DOHH2 (cell line): ENCODE data around the gene ITGB5.

Experiments used
- H3F3A ChIP-seq: fragments of 200-600 bp; sonication (generic), shearing (Covaris generic); 2 replicates; pipeline ENCODE4 v1.6.0; 2016; ENCODE audit warnings: antibody characterized with exemption, mild to moderate bottlenecking; ENCODE audit not compliant: control insufficient read depth, insufficient read depth
- H3K27ac ChIP-seq: fragments of 200-600 bp; sonication (generic); 2 replicates; pipeline ENCODE4 v1.5.1; 2014; ENCODE audit warnings: low read depth, mild to moderate bottlenecking, low read length, moderate library complexity
- H3K27me3 ChIP-seq: fragments of 200-600 bp; sonication (generic); 2 replicates; pipeline ENCODE4 v1.6.1; 2014; ENCODE audit warnings: mild to moderate bottlenecking, low read length, mixed read lengths; ENCODE audit not compliant: control insufficient read depth
- H3K36me3 ChIP-seq: fragments of 200-600 bp; sonication (generic); 2 replicates; pipeline ENCODE4 v1.6.1; 2014; ENCODE audit warnings: mild to moderate bottlenecking, low read length, moderate library complexity, mixed read lengths; ENCODE audit not compliant: control insufficient read depth
- H3K4me1 ChIP-seq: fragments of 200-600 bp; sonication (generic); 2 replicates; pipeline ENCODE4 v1.6.1; 2014; ENCODE audit warnings: mild to moderate bottlenecking, low read length, mixed read lengths; ENCODE audit not compliant: control insufficient read depth
- H3K4me2 ChIP-seq: fragments of 200-600 bp; sonication (generic); 2 replicates; pipeline ENCODE4 v1.6.0; 2014; ENCODE audit warnings: mild to moderate bottlenecking, low read length, moderate library complexity
- H3K4me3 ChIP-seq: fragments of 200-600 bp; sonication (generic); 2 replicates; pipeline ENCODE4 v1.5.1; 2014; ENCODE audit warnings: mild to moderate bottlenecking, low read length, mixed read lengths
- H3K79me2 ChIP-seq: fragments of 200-600 bp; sonication (generic); 2 replicates; pipeline ENCODE4 v1.6.1; 2014; ENCODE audit warnings: mild to moderate bottlenecking, low read length, mixed read lengths; ENCODE audit not compliant: control insufficient read depth
- H3K9me2 ChIP-seq: fragments of 200-600 bp; sonication (generic); replicated peaks from 2 replicates; pipeline ENCODE4 v1.6.1; 2014; ENCODE audit warnings: mild to moderate bottlenecking, low read length, mixed read lengths; ENCODE audit not compliant: control insufficient read depth
- H3K9me3 ChIP-seq: fragments of 200-600 bp; sonication (generic); 2 replicates; pipeline ENCODE4 v1.6.1; 2014; ENCODE audit warnings: antibody characterized with exemption, low read length, mixed read lengths; ENCODE audit not compliant: control insufficient read depth, insufficient read depth
- H4K20me1 ChIP-seq: fragments of 200-600 bp; sonication (generic); 2 replicates; pipeline ENCODE4 v1.6.0; 2014; ENCODE audit warnings: low read depth, mild to moderate bottlenecking, antibody characterized with exemption, low read length, moderate library complexity; ENCODE audit not compliant: control insufficient read depth, insufficient read depth
- EZH2phosphoT487 ChIP-seq: fragments of 200-600 bp; sonication (generic); IDR thresholded peaks from 2 replicates; pipeline ENCODE4 v1.6.1; 2017; ENCODE audit warnings: borderline replicate concordance, mild to moderate bottlenecking, antibody characterized with exemption, low read length, moderate library complexity, mixed read lengths
- TF ChIP-seq, protein P1 (sequence below): fragments of 200-600 bp; sonication (generic); IDR thresholded peaks from one replicate; pipeline ENCODE4 v1.5.1; 2014; ENCODE audit warnings: antibody characterized with exemption, mild to moderate bottlenecking, low read depth, low read length; ENCODE audit not compliant: poor library complexity, severe bottlenecking

ITGB5 gene

DNA sequence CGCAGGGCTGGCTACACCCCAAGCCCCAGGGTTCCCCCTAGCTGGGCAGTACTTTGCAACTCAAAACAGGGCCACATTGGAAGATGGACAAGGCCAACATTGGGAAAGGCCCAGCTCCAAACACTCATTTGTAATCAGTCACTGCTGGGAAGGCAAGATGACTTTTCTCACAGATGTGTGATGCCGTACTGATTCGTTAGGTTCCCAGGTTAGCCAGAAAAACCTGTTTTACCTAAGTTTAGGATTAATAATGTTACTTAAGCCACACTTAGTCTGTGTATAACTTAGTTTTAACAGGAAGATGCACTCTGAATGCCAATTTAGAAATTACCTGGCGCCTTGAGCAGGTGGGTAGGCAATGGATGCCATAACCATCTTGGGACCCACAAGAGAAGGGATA, 71.0 kb downstream of the ITGB5 start:
- no peaks in the 10 kb centered on the region for H4K20me1 ChIP-seq
- no peaks in the 10 kb centered on the region for H3K27me3 ChIP-seq
- no peak overlapping the region for H3K27ac ChIP-seq
- H3K9me2 ChIP-seq: no peaks in the 10 kb centered on the region
- H3K4me3 ChIP-seq: no peak overlapping the region
- H3K9me3 ChIP-seq: no peaks in the 10 kb centered on the region
- no peaks in the 10 kb centered on the region for H3F3A ChIP-seq
- no peak overlapping the region for H3K4me2 ChIP-seq
- no peaks in the 10 kb centered on the region for H3K4me1 ChIP-seq
- no peaks in the 10 kb centered on the region for H3K36me3 ChIP-seq
- no peaks in the 10 kb centered on the region for H3K79me2 ChIP-seq
- no peak for TF ChIP-seq EZH2phosphoT487
- TF ChIP-seq, protein P1, sequence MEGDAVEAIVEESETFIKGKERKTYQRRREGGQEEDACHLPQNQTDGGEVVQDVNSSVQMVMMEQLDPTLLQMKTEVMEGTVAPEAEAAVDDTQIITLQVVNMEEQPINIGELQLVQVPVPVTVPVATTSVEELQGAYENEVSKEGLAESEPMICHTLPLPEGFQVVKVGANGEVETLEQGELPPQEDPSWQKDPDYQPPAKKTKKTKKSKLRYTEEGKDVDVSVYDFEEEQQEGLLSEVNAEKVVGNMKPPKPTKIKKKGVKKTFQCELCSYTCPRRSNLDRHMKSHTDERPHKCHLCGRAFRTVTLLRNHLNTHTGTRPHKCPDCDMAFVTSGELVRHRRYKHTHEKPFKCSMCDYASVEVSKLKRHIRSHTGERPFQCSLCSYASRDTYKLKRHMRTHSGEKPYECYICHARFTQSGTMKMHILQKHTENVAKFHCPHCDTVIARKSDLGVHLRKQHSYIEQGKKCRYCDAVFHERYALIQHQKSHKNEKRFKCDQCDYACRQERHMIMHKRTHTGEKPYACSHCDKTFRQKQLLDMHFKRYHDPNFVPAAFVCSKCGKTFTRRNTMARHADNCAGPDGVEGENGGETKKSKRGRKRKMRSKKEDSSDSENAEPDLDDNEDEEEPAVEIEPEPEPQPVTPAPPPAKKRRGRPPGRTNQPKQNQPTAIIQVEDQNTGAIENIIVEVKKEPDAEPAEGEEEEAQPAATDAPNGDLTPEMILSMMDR: no peak

- no peaks in the 10 kb centered on the region for H3F3A ChIP-seq
- no peaks in the 10 kb centered on the region for H3K36me3 ChIP-seq
- no peaks in the 10 kb centered on the region for H3K9me2 ChIP-seq
- H3K4me2 ChIP-seq: no peak overlapping the region
- no peak overlapping the region for H3K27ac ChIP-seq
- H3K9me3 ChIP-seq: no peaks in the 10 kb centered on the region
- no peaks in the 10 kb centered on the region for H3K79me2 ChIP-seq
- no peaks in the 10 kb centered on the region for H4K20me1 ChIP-seq
- H3K4me3 ChIP-seq: no peak overlapping the region
- TF ChIP-seq EZH2phosphoT487: no peak
- no peaks in the 10 kb centered on the region for H3K27me3 ChIP-seq
- H3K4me1 ChIP-seq: no peaks in the 10 kb centered on the region
Observed at GRCh38 chr3:124815781-124816180, 71.4 kb downstream of the ITGB5 start.

GRCh38 chr3:124814620-124815421, 72.3 kb downstream of the ITGB5 start:
- no peaks in the 10 kb centered on the region for H3K9me2 ChIP-seq
- H3K36me3 ChIP-seq: no peaks in the 10 kb centered on the region
- H3K4me1 ChIP-seq: no peaks in the 10 kb centered on the region
- H3F3A ChIP-seq: no peaks in the 10 kb centered on the region
- H4K20me1 ChIP-seq: no peaks in the 10 kb centered on the region
- no peaks in the 10 kb centered on the region for H3K9me3 ChIP-seq
- no peak overlapping the region for H3K4me2 ChIP-seq
- TF ChIP-seq, protein P1: no peak
- TF ChIP-seq EZH2phosphoT487: no peak
- H3K4me3 ChIP-seq: no peak overlapping the region
- no peaks in the 10 kb centered on the region for H3K79me2 ChIP-seq
- H3K27ac ChIP-seq: no peak overlapping the region
- no peaks in the 10 kb centered on the region for H3K27me3 ChIP-seq

DNA sequence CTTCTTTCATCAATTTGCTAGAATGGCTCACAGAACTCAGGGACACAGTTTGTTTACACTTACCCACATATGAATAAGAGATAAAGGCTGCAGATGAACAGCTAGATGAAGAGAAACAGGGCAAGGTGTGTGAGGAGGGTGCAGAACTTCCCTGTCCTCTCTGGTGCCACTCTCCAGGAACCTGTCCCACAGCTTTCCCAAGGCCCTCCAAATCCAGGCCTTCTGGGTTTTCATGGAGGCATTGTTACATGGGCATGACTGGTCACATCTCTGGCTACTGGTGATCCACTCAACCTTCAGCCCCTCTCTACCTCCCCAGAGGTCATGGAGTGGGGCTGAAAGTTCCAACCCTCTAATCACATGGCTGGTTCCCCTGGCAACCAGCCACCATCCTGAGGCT, 73.6 kb downstream of the ITGB5 start:
- H3K9me3 ChIP-seq: no peaks in the 10 kb centered on the region
- H3K4me3 ChIP-seq: no peak overlapping the region
- H3K27ac ChIP-seq: no peak overlapping the region
- H3K4me2 ChIP-seq: no peak overlapping the region
- peaks cover 3% of the 10 kb centered on the region; the same call in 1 of the 2 replicates for H3K27me3 ChIP-seq
- no peaks in the 10 kb centered on the region for H3K79me2 ChIP-seq
- TF ChIP-seq, protein P1: no peak
- no peak for TF ChIP-seq EZH2phosphoT487
- no peaks in the 10 kb centered on the region for H3F3A ChIP-seq
- no peaks in the 10 kb centered on the region for H3K36me3 ChIP-seq
- H3K4me1 ChIP-seq: no peaks in the 10 kb centered on the region
- H4K20me1 ChIP-seq: no peaks in the 10 kb centered on the region
- H3K9me2 ChIP-seq: no peaks in the 10 kb centered on the region
